ENCODE data around the gene NEXMIF. TPM values are rescaled to one million over a fixed set of nuclear protein-coding genes. Genes with fewer than 3 reads are reported as not detected.
"Not testable (repeated sequence)": the region's sequence is repeated elsewhere in the genome, so short reads cannot be mapped to it uniquely, and the experiment has no call there.

Gene NEXMIF
- under 0.01 TPM in 1 of 2 replicates, not detected in the other for total RNA-seq

DNA sequence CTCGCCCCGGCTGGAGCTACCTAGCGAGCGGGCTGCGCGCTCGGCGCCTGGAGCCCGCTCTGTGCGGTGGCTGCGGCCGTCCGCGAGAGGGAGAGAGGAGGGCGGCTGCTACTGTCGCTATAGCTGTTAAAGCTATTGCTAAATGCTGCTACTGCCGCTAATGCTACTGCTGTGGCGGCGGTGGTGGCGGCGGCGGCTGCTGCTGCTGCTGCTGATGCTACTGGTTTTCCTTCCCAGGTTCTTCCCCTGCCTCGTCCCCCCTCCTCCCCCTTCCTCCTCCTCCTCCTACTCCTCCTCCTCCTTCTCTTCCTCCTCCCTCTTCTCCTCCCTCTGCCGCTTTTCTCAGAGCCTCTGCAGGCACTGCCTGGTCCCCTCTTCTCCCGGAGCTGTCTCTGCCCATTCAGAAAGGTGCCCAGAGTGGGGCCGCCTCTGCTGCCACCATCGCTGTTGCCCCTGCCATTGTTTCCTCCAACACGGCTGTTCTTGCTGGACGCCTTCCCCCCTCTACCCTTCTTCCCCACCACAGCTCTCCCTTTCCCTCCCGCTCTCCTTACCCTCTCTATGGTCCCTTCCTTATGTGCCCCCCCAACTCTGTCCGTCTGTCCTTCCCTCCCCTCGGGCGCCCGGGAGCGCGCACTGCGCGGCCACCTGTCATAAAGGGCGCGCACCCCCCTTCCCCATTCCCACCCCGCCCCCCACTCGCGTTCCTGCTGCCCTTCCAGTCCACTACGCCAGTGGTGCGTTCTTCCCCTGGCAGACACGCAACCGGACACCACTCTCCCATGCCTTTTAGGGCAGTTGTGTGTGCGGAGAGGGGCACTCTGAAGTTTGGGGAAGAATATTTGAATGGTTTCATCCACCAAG is at the start of gene NEXMIF:
NEXMIF (minus strand) TSS at position 228 of the 864 bp plus-strand sequence.
- no peak for DNase-seq (ENCODE audit: extremely low read depth, low read depth, low spot score)

- DNase-seq (ENCODE audit: extremely low read depth, low read depth, low spot score), result not testable (repeated sequence)
These were observed 36.7 kb upstream of the NEXMIF start for GRCh38 chrX:74961962-74962361.

DNA sequence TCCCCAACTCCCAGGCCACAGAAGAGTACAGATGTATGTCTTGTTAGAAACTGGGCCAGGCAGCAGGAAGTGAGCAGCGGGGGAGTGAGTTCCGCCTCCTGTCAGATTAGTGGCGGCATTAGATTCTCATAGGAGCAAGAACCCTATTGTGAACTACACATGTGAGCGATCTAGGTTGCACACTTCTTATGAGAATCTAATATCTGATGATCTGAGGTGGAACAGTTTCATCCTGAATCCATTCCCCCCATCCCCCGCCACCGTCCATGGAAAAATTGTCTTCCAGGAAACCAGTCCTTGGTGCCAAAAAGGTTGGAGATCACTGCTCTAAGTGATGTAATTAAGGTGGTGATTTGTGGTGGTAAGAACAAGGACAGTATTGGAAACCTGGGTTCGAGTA is 24.5 kb upstream of the NEXMIF start:
- no peak for DNase-seq (ENCODE audit: extremely low read depth, low read depth, low spot score)

DNA sequence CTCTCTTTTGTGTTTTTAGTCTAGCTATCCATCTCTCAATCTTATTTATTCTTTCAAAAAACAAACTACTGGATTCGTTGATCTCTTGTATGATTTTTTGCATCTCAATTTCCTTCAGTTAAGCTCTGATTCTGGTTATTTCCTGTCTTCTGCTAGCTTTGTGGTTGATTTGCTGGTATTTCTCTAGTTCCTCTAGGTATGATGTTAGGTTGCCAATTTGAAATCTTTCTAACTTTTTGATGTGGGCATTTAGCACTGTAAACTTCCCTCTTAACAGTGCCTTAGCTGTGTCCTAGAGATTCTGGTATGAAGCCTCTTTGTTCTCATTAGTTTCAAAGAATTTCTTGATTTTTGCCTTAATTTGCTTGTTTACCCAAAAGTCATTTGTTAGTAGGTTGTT is 15.2 kb upstream of the NEXMIF start:
- no peak for DNase-seq (ENCODE audit: extremely low read depth, low read depth, low spot score)

- DNase-seq (ENCODE audit: extremely low read depth, low read depth, low spot score), result no peak
These were observed 6.0 kb upstream of the NEXMIF start for GRCh38 chrX:74931214-74931613.

- no peak for DNase-seq (ENCODE audit: extremely low read depth, low read depth, low spot score)
These were observed 615 bp downstream of the NEXMIF start for GRCh38 chrX:74924449-74925224.

DNA sequence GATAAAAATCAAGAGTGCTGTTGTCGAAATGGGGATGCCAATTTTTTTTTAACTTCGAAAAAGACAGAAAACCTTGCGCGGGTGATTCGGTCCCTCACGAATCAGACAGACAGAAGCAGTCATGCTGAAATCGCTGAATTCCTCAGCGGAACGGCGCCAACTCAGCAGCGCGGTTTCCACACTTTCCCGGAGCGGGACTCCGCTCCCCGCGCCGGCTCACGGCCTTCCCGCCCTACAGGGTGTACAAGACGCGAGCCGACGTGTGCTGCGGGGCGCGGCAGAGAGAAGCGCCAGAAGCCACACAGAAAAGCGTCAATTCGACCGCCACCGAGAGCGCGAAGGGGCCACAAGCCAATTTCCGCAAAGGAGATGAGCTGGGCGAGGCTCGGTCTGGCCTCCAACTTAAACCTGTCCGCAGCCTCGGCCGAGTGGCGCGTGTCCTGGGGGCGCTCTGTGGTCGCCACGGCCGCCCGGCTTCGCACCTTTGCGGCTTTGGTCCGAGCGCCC is 1.3 kb downstream of the NEXMIF start:
- no peak for DNase-seq (ENCODE audit: extremely low read depth, low read depth, low spot score)

- no peak for DNase-seq (ENCODE audit: extremely low read depth, low read depth, low spot score)
These were observed 2.2 kb downstream of the NEXMIF start for GRCh38 chrX:74922922-74923543.

DNA sequence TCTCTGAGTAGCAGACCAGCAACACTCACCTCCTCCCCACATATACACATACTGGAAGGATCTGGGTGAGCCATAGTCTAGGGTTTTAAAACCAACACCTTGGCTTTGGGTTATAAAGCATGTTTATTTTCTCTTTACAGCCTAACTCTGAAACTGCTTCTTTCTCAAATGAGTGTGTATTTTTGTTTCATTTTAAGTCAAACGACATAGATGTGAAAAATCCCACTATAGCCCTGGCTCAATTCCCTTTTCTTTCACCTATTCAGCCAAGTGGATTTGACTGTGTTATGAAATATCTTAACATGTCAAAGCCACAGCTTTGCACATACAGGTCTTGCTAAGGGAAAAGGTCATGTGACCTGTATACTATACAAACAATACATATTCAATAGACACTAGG is 13.8 kb downstream of the NEXMIF start:
- DNase-seq (ENCODE audit: extremely low read depth, low read depth, low spot score), result no peak

DNA sequence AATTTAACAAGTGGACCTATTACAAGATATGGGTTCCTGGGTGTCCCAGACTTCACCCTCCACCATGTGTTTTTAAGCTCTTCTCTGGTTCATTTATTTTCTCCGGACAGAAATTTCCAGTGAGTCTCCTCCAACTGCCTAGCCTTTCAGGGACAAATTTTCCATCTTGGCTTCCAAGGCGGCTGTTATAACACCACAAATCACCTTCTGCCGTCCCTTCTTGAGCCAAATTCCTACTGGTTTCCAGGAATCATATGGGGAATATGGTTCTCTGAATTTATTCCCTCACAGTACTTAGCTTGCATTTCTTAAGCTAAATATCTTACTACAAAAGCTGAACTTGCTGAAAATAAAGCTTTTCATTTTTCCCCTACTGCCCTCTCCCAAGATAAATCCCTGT is 18.8 kb downstream of the NEXMIF start:
- no peak for DNase-seq (ENCODE audit: extremely low read depth, low read depth, low spot score)

DNA sequence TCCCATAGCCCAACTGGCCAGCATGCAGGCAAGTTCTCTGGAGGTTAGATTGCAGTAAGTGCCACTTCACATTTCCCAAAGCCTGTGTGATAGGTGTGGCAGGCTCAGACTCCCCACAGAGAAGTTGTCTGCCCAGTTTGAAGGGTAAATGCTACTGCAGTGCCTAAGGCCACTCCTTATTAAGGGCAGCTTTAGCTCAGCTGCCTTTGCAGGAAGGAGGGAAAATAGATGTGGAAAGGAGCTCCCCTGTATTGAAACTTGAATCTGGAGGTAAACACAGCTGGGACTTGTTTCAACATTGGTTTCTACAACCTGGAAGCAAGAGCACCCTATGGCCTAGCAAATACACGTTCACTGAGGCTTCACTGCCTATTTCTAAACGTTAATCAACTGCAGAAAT is 22.4 kb downstream of the NEXMIF start:
- DNase-seq (ENCODE audit: extremely low read depth, low read depth, low spot score), result no peak

DNA sequence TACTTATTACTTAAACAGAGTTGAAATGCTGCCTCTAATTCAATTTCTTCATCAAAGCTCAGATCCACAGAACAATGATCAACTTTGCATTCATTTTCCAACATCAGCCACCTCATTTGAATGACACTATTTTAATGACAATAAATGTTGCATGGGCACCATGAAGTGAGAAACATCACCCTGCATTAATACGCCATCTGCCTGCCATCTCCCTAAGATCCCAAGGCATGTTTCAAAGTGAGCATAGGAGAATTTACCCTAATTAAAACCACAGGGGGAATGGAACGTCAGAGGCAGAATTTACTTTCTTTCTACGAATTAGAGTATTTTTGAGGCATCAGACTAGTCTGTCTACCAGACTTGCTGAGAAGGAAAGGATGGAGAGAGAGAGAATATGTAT is 32.7 kb downstream of the NEXMIF start:
- no peak for DNase-seq (ENCODE audit: extremely low read depth, low read depth, low spot score)

GRCh38 chrX:74890676-74891430 is 34.4 kb downstream of the NEXMIF start:
- DNase-seq (ENCODE audit: extremely low read depth, low read depth, low spot score), result no peak

DNA sequence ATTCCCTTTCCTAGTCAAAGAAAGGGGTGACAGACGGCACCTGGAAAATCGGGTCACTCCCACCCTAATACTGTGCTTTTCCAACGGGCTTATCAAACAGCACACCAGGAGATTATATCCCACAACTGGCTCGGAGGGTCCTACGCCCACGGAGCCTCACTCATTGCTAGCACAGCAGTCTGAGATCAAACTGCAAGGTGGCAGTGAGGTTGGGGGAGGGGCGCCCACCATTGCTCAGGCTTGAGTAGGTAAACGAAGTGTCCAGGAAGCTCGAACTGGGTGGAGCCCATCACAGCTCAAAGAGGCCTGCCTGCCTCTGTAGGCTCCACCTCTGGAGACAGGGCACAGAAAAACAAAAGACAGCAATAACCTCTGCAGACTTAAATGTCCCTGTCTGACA is 42.9 kb downstream of the NEXMIF start:
- not testable (repeated sequence) for DNase-seq (ENCODE audit: extremely low read depth, low read depth, low spot score)

- no peak for DNase-seq (ENCODE audit: extremely low read depth, low read depth, low spot score)
These were observed 59.5 kb downstream of the NEXMIF start for GRCh38 chrX:74865725-74866124.

GRCh38 chrX:74853255-74853654 is 72.0 kb downstream of the NEXMIF start:
- DNase-seq (ENCODE audit: extremely low read depth, low read depth, low spot score), result no peak

DNA sequence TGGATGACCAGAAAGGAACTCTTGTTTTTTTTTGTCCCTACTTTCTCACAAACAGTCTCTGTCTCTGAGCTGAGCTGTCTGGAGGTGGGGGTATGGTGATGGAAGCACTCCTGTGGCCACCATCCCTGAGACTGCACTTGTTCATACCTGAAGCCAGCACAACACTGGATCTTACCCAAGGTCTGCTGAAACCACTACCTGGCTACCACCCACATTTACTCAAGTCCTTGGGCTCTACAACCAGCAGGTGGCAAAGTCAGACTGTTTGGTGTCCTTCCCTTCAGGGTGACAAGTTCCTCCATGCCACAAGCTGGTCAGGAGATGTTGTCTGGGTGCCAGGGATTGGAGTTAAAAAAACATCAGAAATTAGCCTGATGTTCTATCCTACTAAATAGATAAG is 89.7 kb downstream of the NEXMIF start:
- no peak for DNase-seq (ENCODE audit: extremely low read depth, low read depth, low spot score)

GRCh38 chrX:74819797-74820196 is 105.5 kb downstream of the NEXMIF start:
- not testable (repeated sequence) for DNase-seq (ENCODE audit: extremely low read depth, low read depth, low spot score)

GRCh38 chrX:74814681-74815080 is 110.6 kb downstream of the NEXMIF start:
- DNase-seq (ENCODE audit: extremely low read depth, low read depth, low spot score), result no peak

DNA sequence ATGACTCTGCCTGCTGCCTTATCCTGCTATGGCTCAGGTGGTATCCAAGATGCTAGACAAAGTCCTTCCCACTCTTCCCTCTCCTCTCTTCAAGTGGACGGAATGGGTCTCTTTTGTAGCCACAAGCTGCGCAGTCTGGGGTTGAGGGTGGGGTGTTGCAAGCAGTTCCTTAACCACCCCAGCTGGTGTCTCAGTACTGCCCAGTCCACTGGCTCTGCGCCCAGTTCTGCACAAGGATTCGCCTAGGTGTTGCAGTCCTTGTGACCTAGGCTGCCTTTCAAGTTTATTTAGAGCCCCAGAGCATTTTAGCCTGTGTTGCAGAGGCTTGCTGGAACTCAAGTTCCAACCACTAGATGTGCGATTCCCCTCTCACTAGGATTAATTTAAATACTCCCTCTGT is 120.7 kb downstream of the NEXMIF start:
- no peak for DNase-seq (ENCODE audit: extremely low read depth, low read depth, low spot score)

GRCh38 chrX:74800062-74800461 is 125.2 kb downstream of the NEXMIF start:
- DNase-seq (ENCODE audit: extremely low read depth, low read depth, low spot score), result no peak

Measured in glomerular endothelial cell (primary cell).